Colonic mucosa (tissue), 4 donors: Measurements from ENCODE around the gene LRMDA. TPM values are rescaled to one million over a fixed set of nuclear protein-coding genes. Genes with fewer than 3 reads are reported as not detected.

Source experiments
- DNase-seq: peaks from one replicate; pipeline ENCODE4 v3.0.0-alpha.2; 2020
- H3K27ac ChIP-seq: fragments of 200-600 bp; one replicate; pipeline ENCODE4 v1.8.0; 2021
- H3K27me3 ChIP-seq: fragments of 200-600 bp; one replicate; pipeline ENCODE4 v1.8.0; 2021
- H3K36me3 ChIP-seq: fragments of 200-600 bp; one replicate; pipeline ENCODE4 v1.8.0; 2021
- H3K4me1 ChIP-seq: fragments of 200-600 bp; one replicate; pipeline ENCODE4 v1.8.0; 2021; ENCODE audit warnings: mild to moderate bottlenecking
- H3K4me3 ChIP-seq: fragments of 200-600 bp; one replicate; pipeline ENCODE4 v1.8.0; 2021
- H3K9ac ChIP-seq, 2 donors: one replicate each; pipeline ENCODE4 v1.7.0; 2013; ENCODE audit warnings: control low read depth in 2 of 2, low read depth in 2 of 2, low read length in 2 of 2
- H3K9me3 ChIP-seq: fragments of 200-600 bp; one replicate; pipeline ENCODE4 v1.8.0; 2021
- CTCF ChIP-seq: fragments of 200-600 bp; IDR thresholded peaks from one replicate; pipeline ENCODE4 v1.8.0; 2022; ENCODE audit warnings: antibody characterized with exemption, mild to moderate bottlenecking
- intact Hi-C: fragments of 100-400 bp; cut with DNase I; formaldehyde crosslinking; loops from one replicate; pipeline ENCODE4 v1.14.1; 2022
- total RNA-seq, 2 donors: library from RNA; stranded (reverse); fragmentation: NEBNext Ultra II Directional in 1 of 2; extraction: Animal tissue kit (Norgen Biotek cat#: 25700) in 1 of 2; gene quantifications; one replicate each; pipeline ENCODE4 v1.2.1, GENCODE V29; 2021
- donor health status: healthy.
- donor health status: DM: no; HTN: no; CAD: no.
- donor health status: DM: no; HTN: no; CAD: no.

Gene LRMDA
- total RNA-seq, 2 donors from 2014 or later: 2.5 to 5.2 TPM

DNA sequence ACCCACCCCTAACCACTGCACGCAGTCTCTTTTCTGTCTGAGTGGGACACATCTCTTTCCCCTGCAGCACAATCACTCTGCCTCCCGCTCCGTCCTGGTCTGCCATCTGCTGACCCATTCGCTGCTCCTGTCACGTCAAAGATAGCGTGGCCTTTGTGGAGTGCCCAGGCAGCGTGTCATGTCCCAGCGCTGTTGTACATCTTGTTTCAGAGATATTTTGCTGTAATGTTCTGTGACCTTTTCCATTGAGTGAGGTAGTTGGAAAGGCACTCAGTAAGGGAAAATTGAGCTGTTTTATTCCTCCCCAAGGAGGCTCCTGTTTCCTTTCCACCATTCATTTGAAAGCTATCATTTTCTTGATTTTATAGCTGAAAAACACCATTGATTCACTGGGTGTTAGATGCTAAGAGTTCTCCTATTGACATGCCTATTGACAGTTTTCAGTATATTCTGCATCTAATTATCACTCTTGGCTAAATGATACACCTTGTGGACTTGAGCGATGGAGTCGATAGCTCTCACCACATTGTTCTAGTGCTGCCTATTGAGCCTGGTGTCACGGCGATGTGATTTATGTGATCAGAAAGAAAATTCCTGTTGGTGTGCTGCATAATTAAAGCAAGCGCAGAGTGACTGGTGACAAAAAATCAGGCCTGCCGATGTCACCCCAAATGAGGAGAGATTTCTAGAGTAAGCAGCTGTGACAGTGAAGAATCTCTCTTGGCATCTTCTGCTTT, 372.6 kb downstream of the LRMDA start:
- Histone ChIP-seq H3K4me3 (no peak overlapping the region), H3K27ac (no peak overlapping the region), H3K9me3 (no peaks in the 10 kb centered on the region), H3K27me3 (no peaks in the 10 kb centered on the region), H3K36me3 (no peaks in the 10 kb centered on the region), H3K9ac (no peak overlapping the region), H3K4me1 (no peaks in the 10 kb centered on the region)
- TF ChIP-seq CTCF: no peak
- DNase-seq: no peak
- intact Hi-C loops: no loop called here

- Histone ChIP-seq H3K9me3 (no peaks in the 10 kb centered on the region), H3K36me3 (no peaks in the 10 kb centered on the region), H3K9ac (no peak overlapping the region), H3K4me3 (no peak overlapping the region), H3K4me1 (no peaks in the 10 kb centered on the region), H3K27ac (no peak overlapping the region), H3K27me3 (no peaks in the 10 kb centered on the region)
- no peak for DNase-seq
- intact Hi-C loops: no loop called here
- TF ChIP-seq CTCF: no peak
Measured at GRCh38 chr10:75806186-75806585, 374.8 kb downstream of the LRMDA start.

GRCh38 chr10:75807456-75807855, 376.0 kb downstream of the LRMDA start:
- Histone ChIP-seq H3K4me1 (no peaks in the 10 kb centered on the region), H3K9me3 (no peaks in the 10 kb centered on the region), H3K9ac (no peak overlapping the region), H3K4me3 (no peak overlapping the region), H3K36me3 (no peaks in the 10 kb centered on the region), H3K27ac (no peak overlapping the region), H3K27me3 (no peaks in the 10 kb centered on the region)
- intact Hi-C loops: no loop called here
- no peak for TF ChIP-seq CTCF
- no peak for DNase-seq

- no peak overlapping the region for H3K27ac ChIP-seq
- no peaks in the 10 kb centered on the region for H3K9me3 ChIP-seq
- H3K36me3 ChIP-seq: no peaks in the 10 kb centered on the region
- intact Hi-C loops: no loop called here
- no peaks in the 10 kb centered on the region for H3K4me1 ChIP-seq
- no peak for TF ChIP-seq CTCF
- no peak overlapping the region for H3K9ac ChIP-seq
- no peaks in the 10 kb centered on the region for H3K27me3 ChIP-seq
- DNase-seq: no peak
- H3K4me3 ChIP-seq: no peak overlapping the region
Measured at GRCh38 chr10:75809003-75809402, 377.6 kb downstream of the LRMDA start.

- Histone ChIP-seq H3K27me3 (no peaks in the 10 kb centered on the region), H3K36me3 (no peaks in the 10 kb centered on the region), H3K9ac (no peak overlapping the region), H3K9me3 (no peaks in the 10 kb centered on the region), H3K4me1 (no peaks in the 10 kb centered on the region), H3K4me3 (no peak overlapping the region), H3K27ac (no peak overlapping the region)
- no peak for TF ChIP-seq CTCF
- intact Hi-C loops: no loop called here
- DNase-seq: no peak
Measured at GRCh38 chr10:75814014-75814413, 382.6 kb downstream of the LRMDA start.
